K562 (cell line): ENCODE measurements around the gene MAP4. TPM values are rescaled to one million over a fixed set of nuclear protein-coding genes. Genes with fewer than 3 reads are reported as not detected.

Experiments
- BCOR ChIP-seq: fragments of 450-650 bp; IDR thresholded peaks from 2 replicates; pipeline ENCODE4 v1.6.1; 2016
- BRD4 ChIP-seq: fragments of 200-600 bp; sonication (generic); IDR thresholded peaks from 2 replicates; pipeline ENCODE4 v1.6.1; 2017; ENCODE audit warnings: inconsistent platforms
- C11orf30 ChIP-seq: fragments of 450-650 bp; IDR thresholded peaks from 2 replicates; pipeline ENCODE4 v1.6.1; 2016; ENCODE audit warnings: low read depth, mild to moderate bottlenecking
- DACH1 ChIP-seq: fragments of 450-650 bp; IDR thresholded peaks from 2 replicates; pipeline ENCODE4 v1.6.1; 2018; ENCODE audit not compliant: partially characterized antibody
- HIVEP1 ChIP-seq: fragments of 250-450 bp; sonication (Bioruptor Pico); IDR thresholded peaks from 2 replicates; pipeline ENCODE4 v1.4.0; 2020; ENCODE audit warnings: mild to moderate bottlenecking
- HMGN3 ChIP-seq: IDR thresholded peaks from 2 replicates; pipeline ENCODE4 v1.6.1; 2011; ENCODE audit warnings: borderline replicate concordance, low read depth, mild to moderate bottlenecking, mixed read lengths, low read length; ENCODE audit not compliant: insufficient read length; ENCODE audit errors: extremely low read depth
- HNRNPL ChIP-seq: fragments of 200-400 bp; formaldehyde crosslinking; IDR thresholded peaks from 2 replicates; pipeline ENCODE4 v1.6.1; 2017; ENCODE audit warnings: low read depth, mild to moderate bottlenecking, low read length
- KHSRP ChIP-seq: fragments of 450-650 bp; IDR thresholded peaks from 2 replicates; pipeline ENCODE4 v1.6.1; 2017
- MTA2 ChIP-seq: fragments of 450-650 bp; IDR thresholded peaks from 2 replicates; pipeline ENCODE4 v1.6.1; 2016; ENCODE audit warnings: low read depth
- MXI1 ChIP-seq: IDR thresholded peaks from 2 replicates; pipeline ENCODE4 v1.6.1; 2011; ENCODE audit warnings: low read depth, mild to moderate bottlenecking, improper control_type of control experiment, low read length
- NCOA2 ChIP-seq, 2 experiments: fragments of 450-650 bp; IDR thresholded peaks; 2 replicates each; pipeline ENCODE4 v1.6.1; 2018; ENCODE audit warnings: mild to moderate bottlenecking in 2 of 2, moderate library complexity in 1 of 2; ENCODE audit not compliant: partially characterized antibody in 2 of 2
- NR0B1 ChIP-seq: fragments of 450-650 bp; IDR thresholded peaks from one replicate; pipeline ENCODE4 v1.6.1; 2018; ENCODE audit warnings: mild to moderate bottlenecking, moderate library complexity; ENCODE audit not compliant: partially characterized antibody
- OTX1 ChIP-seq: fragments of 450-650 bp; formaldehyde crosslinking; IDR thresholded peaks from 2 replicates; pipeline ENCODE4 v1.4.0; 2022; ENCODE audit warnings: mild to moderate bottlenecking
- PHB ChIP-seq: fragments of 250-450 bp; sonication (Bioruptor Pico); IDR thresholded peaks from 2 replicates; pipeline ENCODE4 v1.5.0; 2021
- RNF219 ChIP-seq: fragments of 250-450 bp; sonication (Bioruptor Pico); IDR thresholded peaks from 2 replicates; pipeline ENCODE4 v1.5.0; 2022; ENCODE audit warnings: mild to moderate bottlenecking
- SRSF9 ChIP-seq: fragments of 200-400 bp; formaldehyde crosslinking; IDR thresholded peaks from 2 replicates; pipeline ENCODE4 v1.6.1; 2017; ENCODE audit warnings: low read depth, low read length, borderline replicate concordance
- TBL1XR1 ChIP-seq, 2 experiments: IDR thresholded peaks; 2 replicates each; pipeline ENCODE4 v1.6.1; 2012; ENCODE audit warnings: improper control_type of control experiment in 2 of 2, low read length in 2 of 2, mild to moderate bottlenecking in 1 of 2
- TRIM24 ChIP-seq, 2 experiments: fragments of 450-650 bp; IDR thresholded peaks; 2 replicates each; pipeline ENCODE4 v1.6.1; 2016
- YBX1 ChIP-seq: fragments of 450-650 bp; IDR thresholded peaks from 2 replicates; pipeline ENCODE4 v1.7.1; 2016; ENCODE audit warnings: mild to moderate bottlenecking
- ZEB2 ChIP-seq: fragments of 450-650 bp; IDR thresholded peaks from 2 replicates; pipeline ENCODE4 v1.6.1; 2016
- ZNF23 ChIP-seq: fragments of 250-450 bp; sonication (Bioruptor Pico); IDR thresholded peaks from 2 replicates; pipeline ENCODE4 v1.4.0; 2020; ENCODE audit warnings: mild to moderate bottlenecking
- ZNF232 ChIP-seq: sonication (generic); formaldehyde crosslinking; IDR thresholded peaks from 2 replicates; pipeline ENCODE4 v1.8.0; 2022; ENCODE audit warnings: mild to moderate bottlenecking, missing genetic modification reagents
- ZNF24 ChIP-seq: fragments of 450-650 bp; IDR thresholded peaks from 2 replicates; pipeline ENCODE4 v1.6.1; 2016
- polyA plus RNA-seq, 8 experiments: library from polyadenylated mRNA; depleted of rRNA in 4 of 8; stranded (reverse) in 5 of 8; unstranded in 3 of 8; fragments of >200 nt; fragmentation: Nextera tagmentation in 2 of 8; fragmentation: Illumina TruSeq in 1 of 8; extraction: Ambion mirVana in 2 of 8; extraction: Trizol in 1 of 8; gene quantifications; 2 replicates each; pipeline versions ENCODE4 v1.2.1 to v1.2.3, GENCODE V29; 2011 to 2014; ENCODE audit warnings: inconsistent platforms in 1 of 8, missing spikeins in 1 of 8
- total RNA-seq, 7 experiments: library from RNA; depleted of rRNA in 6 of 7; stranded (reverse); fragments of >200 nt in 6 of 7; fragmentation: Illumina TruSeq in 2 of 7; extraction: Trizol in 2 of 7; gene quantifications; 2 replicates each; pipeline versions ENCODE4 v1.2.1 to v1.2.3, GENCODE V29; 2011 to 2021; ENCODE audit warnings: low replicate concordance in 1 of 7
- TF ChIP-seq, protein P1 (sequence below): fragments of 450-650 bp; formaldehyde crosslinking; IDR thresholded peaks from 2 replicates; pipeline ENCODE4 v1.4.0; 2020; ENCODE audit warnings: mild to moderate bottlenecking
- TF ChIP-seq, protein P2 (sequence below): fragments of 450-650 bp; IDR thresholded peaks from 2 replicates; pipeline ENCODE4 v1.6.1; 2017; ENCODE audit warnings: antibody characterized with exemption, mild to moderate bottlenecking

Gene MAP4
- total and polyA plus RNA-seq, 9 of the 15 experiments (the other 6 are each of a cell fraction or from before 2014, with no cell fraction given): 13.3 to 141 (median 36.8) TPM

DNA sequence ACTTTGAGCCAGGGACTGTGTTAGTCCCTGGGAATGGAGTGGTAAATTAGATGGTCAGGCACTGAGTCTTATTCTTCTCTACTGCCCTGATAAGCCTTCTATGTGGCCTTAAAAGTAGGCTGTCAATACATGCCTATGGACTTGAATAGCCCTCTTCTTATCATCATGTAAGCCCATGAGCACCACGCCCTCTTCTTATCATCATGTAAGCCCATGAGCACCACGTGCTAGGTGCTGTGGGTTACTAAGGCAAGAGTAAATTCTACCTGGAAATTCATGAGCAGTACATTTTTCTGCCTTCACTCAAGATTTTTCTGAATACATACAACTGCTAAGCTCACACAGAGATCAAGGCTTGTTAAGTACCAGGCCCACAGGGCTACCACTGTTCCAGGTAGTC, 144.8 kb downstream of the MAP4 start (continued):
- no peak for TF ChIP-seq ZNF23 (CRISPR knock-in tag)
- TF ChIP-seq C11orf30: no peak
- no peak for TF ChIP-seq HNRNPL
- no peak for TF ChIP-seq ZNF232 (CRISPR knock-in tag)
- TF ChIP-seq TBL1XR1 (IDR thresholded peaks at IDR 0.05; ENCODE audit: low read length in 2 of 2): peak in 1 of 2 experiments; percentile 45; a peak in 1 of 4 replicates
- TF ChIP-seq, protein P1, sequence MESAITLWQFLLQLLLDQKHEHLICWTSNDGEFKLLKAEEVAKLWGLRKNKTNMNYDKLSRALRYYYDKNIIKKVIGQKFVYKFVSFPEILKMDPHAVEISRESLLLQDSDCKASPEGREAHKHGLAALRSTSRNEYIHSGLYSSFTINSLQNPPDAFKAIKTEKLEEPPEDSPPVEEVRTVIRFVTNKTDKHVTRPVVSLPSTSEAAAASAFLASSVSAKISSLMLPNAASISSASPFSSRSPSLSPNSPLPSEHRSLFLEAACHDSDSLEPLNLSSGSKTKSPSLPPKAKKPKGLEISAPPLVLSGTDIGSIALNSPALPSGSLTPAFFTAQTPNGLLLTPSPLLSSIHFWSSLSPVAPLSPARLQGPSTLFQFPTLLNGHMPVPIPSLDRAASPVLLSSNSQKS (CRISPR knock-in tag): no peak
- peak; percentile 47; the same call in 1 of the 2 replicates for TF ChIP-seq ZEB2
- no peak for TF ChIP-seq YBX1
- TF ChIP-seq NR0B1: no peak
- TF ChIP-seq OTX1 (CRISPR knock-in tag): no peak
- no peak for TF ChIP-seq TRIM24 (IDR thresholded peaks at IDR 0.05)
- no peak for TF ChIP-seq RNF219
- no peak for TF ChIP-seq HMGN3
- TF ChIP-seq MTA2: no peak
- peak; percentile 95 for TF ChIP-seq MXI1
- no peak for TF ChIP-seq KHSRP
- no peak for TF ChIP-seq BRD4
- TF ChIP-seq SRSF9: no peak
- TF ChIP-seq HIVEP1 (CRISPR knock-in tag): no peak
- no peak for TF ChIP-seq ZNF24
- no peak for TF ChIP-seq NCOA2 (IDR thresholded peaks at IDR 0.05; ENCODE audit: partially characterized antibody in 2 of 2)
- no peak for TF ChIP-seq PHB (CRISPR knock-in tag)
- TF ChIP-seq BCOR: no peak
- TF ChIP-seq, protein P2, sequence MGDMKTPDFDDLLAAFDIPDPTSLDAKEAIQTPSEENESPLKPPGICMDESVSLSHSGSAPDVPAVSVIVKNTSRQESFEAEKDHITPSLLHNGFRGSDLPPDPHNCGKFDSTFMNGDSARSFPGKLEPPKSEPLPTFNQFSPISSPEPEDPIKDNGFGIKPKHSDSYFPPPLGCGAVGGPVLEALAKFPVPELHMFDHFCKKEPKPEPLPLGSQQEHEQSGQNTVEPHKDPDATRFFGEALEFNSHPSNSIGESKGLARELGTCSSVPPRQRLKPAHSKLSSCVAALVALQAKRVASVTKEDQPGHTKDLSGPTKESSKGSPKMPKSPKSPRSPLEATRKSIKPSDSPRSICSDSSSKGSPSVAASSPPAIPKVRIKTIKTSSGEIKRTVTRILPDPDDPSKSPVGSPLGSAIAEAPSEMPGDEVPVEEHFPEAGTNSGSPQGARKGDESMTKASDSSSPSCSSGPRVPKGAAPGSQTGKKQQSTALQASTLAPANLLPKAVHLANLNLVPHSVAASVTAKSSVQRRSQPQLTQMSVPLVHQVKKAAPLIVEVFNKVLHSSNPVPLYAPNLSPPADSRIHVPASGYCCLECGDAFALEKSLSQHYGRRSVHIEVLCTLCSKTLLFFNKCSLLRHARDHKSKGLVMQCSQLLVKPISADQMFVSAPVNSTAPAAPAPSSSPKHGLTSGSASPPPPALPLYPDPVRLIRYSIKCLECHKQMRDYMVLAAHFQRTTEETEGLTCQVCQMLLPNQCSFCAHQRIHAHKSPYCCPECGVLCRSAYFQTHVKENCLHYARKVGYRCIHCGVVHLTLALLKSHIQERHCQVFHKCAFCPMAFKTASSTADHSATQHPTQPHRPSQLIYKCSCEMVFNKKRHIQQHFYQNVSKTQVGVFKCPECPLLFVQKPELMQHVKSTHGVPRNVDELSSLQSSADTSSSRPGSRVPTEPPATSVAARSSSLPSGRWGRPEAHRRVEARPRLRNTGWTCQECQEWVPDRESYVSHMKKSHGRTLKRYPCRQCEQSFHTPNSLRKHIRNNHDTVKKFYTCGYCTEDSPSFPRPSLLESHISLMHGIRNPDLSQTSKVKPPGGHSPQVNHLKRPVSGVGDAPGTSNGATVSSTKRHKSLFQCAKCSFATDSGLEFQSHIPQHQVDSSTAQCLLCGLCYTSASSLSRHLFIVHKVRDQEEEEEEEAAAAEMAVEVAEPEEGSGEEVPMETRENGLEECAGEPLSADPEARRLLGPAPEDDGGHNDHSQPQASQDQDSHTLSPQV: peak; percentile 86
- no peak for TF ChIP-seq DACH1
